HPDE6-E6E7 (cell line): ENCODE measurements around the gene ZP1.

Source experiments
- DNase-seq: peaks from one replicate; pipeline ENCODE4 v3.0.0; 2011; ENCODE audit warnings: missing footprints; ENCODE audit errors: extremely low spot score

ZP1 gene

GRCh38 chr11:60858731-60859464 is 8.4 kb upstream of the ZP1 start:
- DNase-seq, result no peak

GRCh38 chr11:60859616-60860250 is 7.6 kb upstream of the ZP1 start:
- no peak for DNase-seq

GRCh38 chr11:60860943-60861342 is 6.4 kb upstream of the ZP1 start:
- no peak for DNase-seq

GRCh38 chr11:60862171-60862570 is 5.2 kb upstream of the ZP1 start:
- DNase-seq, result no peak

GRCh38 chr11:60863550-60864521 is 3.5 kb upstream of the ZP1 start:
- DNase-seq, result no peak

GRCh38 chr11:60864856-60865513 is 2.4 kb upstream of the ZP1 start:
- no peak for DNase-seq

GRCh38 chr11:60867871-60868681 is 734 bp downstream of the ZP1 start:
- DNase-seq, result no peak

GRCh38 chr11:60868682-60869450 is 1.5 kb downstream of the ZP1 start:
- no peak for DNase-seq

- DNase-seq, result no peak
Measured at GRCh38 chr11:60869451-60869825, 2.1 kb downstream of the ZP1 start.

- no peak for DNase-seq
Measured at GRCh38 chr11:60870276-60870675, 2.9 kb downstream of the ZP1 start.

- DNase-seq, result no peak
Measured at GRCh38 chr11:60870733-60871377, 3.5 kb downstream of the ZP1 start.

- DNase-seq, result no peak
Measured at GRCh38 chr11:60871378-60872061, 4.2 kb downstream of the ZP1 start.

- DNase-seq, result no peak
Measured at GRCh38 chr11:60872124-60872960, 5.0 kb downstream of the ZP1 start.

GRCh38 chr11:60872961-60873524 is 5.7 kb downstream of the ZP1 start:
- no peak for DNase-seq

- no peak for DNase-seq
Measured at GRCh38 chr11:60873533-60873932, 6.2 kb downstream of the ZP1 start.

- DNase-seq, result no peak
Measured at GRCh38 chr11:60874421-60875365, 7.4 kb downstream of the ZP1 start.
